ENCODE results near the gene KATNIP.

DNA sequence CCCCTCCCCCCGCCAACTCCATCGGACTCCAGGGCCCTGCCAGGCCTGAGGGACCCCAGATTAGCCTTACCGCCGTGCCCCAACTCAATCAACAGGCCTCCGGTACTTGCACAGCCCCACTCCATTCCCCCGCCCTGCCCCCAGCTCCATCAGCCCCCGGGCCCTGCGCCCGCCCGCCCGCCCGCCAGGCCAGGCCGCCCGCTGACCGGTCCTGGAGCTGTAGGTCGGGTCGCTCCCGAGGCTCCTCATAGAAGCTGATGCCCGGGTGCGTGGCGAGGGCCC is 539 bp upstream of the KATNIP start:
- no peak for TF ChIP-seq GABPA (IDR thresholded peaks at IDR 0.05; ENCODE audit: low read depth, low read length)
- no peak for TF ChIP-seq GABPA (CRISPR knock-in tag; IDR thresholded peaks at IDR 0.05; ENCODE audit: low read depth)
- TF ChIP-seq, protein P1, sequence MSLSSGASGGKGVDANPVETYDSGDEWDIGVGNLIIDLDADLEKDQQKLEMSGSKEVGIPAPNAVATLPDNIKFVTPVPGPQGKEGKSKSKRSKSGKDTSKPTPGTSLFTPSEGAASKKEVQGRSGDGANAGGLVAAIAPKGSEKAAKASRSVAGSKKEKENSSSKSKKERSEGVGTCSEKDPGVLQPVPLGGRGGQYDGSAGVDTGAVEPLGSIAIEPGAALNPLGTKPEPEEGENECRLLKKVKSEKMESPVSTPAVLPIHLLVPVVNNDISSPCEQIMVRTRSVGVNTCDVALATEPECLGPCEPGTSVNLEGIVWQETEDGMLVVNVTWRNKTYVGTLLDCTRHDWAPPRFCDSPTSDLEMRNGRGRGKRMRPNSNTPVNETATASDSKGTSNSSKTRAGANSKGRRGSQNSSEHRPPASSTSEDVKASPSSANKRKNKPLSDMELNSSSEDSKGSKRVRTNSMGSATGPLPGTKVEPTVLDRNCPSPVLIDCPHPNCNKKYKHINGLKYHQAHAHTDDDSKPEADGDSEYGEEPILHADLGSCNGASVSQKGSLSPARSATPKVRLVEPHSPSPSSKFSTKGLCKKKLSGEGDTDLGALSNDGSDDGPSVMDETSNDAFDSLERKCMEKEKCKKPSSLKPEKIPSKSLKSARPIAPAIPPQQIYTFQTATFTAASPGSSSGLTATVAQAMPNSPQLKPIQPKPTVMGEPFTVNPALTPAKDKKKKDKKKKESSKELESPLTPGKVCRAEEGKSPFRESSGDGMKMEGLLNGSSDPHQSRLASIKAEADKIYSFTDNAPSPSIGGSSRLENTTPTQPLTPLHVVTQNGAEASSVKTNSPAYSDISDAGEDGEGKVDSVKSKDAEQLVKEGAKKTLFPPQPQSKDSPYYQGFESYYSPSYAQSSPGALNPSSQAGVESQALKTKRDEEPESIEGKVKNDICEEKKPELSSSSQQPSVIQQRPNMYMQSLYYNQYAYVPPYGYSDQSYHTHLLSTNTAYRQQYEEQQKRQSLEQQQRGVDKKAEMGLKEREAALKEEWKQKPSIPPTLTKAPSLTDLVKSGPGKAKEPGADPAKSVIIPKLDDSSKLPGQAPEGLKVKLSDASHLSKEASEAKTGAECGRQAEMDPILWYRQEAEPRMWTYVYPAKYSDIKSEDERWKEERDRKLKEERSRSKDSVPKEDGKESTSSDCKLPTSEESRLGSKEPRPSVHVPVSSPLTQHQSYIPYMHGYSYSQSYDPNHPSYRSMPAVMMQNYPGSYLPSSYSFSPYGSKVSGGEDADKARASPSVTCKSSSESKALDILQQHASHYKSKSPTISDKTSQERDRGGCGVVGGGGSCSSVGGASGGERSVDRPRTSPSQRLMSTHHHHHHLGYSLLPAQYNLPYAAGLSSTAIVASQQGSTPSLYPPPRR (CRISPR knock-in tag; IDR thresholded peaks at IDR 0.05; ENCODE audit: borderline replicate concordance), result no peak
- no peak for TF ChIP-seq NR2F2 (IDR thresholded peaks at IDR 0.05; ENCODE audit: borderline replicate concordance, low read depth)
- TF ChIP-seq SIN3A (IDR thresholded peaks at IDR 0.05; ENCODE audit: borderline replicate concordance, low read depth, low read length), result no peak
- no peak for TF ChIP-seq ZNF207 (IDR thresholded peaks at IDR 0.05; ENCODE audit: borderline replicate concordance)
- TF ChIP-seq, protein P2, sequence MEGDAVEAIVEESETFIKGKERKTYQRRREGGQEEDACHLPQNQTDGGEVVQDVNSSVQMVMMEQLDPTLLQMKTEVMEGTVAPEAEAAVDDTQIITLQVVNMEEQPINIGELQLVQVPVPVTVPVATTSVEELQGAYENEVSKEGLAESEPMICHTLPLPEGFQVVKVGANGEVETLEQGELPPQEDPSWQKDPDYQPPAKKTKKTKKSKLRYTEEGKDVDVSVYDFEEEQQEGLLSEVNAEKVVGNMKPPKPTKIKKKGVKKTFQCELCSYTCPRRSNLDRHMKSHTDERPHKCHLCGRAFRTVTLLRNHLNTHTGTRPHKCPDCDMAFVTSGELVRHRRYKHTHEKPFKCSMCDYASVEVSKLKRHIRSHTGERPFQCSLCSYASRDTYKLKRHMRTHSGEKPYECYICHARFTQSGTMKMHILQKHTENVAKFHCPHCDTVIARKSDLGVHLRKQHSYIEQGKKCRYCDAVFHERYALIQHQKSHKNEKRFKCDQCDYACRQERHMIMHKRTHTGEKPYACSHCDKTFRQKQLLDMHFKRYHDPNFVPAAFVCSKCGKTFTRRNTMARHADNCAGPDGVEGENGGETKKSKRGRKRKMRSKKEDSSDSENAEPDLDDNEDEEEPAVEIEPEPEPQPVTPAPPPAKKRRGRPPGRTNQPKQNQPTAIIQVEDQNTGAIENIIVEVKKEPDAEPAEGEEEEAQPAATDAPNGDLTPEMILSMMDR (CRISPR knock-in tag; IDR thresholded peaks at IDR 0.05), result no peak
- TF ChIP-seq, protein P3, sequence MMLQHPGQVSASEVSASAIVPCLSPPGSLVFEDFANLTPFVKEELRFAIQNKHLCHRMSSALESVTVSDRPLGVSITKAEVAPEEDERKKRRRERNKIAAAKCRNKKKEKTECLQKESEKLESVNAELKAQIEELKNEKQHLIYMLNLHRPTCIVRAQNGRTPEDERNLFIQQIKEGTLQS (CRISPR knock-in tag; IDR thresholded peaks at IDR 0.05), result no peak
- TF ChIP-seq ZNF274 (CRISPR knock-in tag; IDR thresholded peaks at IDR 0.05), result no peak
- no peak for TF ChIP-seq NONO (IDR thresholded peaks at IDR 0.05)
- no peak for TF ChIP-seq NONO (CRISPR knock-in tag; conservative IDR thresholded peaks at IDR 0.05)

All from HepG2 (cell line).